IPS-18a (cell line): Measurements from ENCODE around the gene ZDHHC3.

ENCODE experiments used
- H3K27ac ChIP-seq: one replicate; pipeline ENCODE4 v1.5.1; 2013; ENCODE audit warnings: low read length
- H3K27me3 ChIP-seq: one replicate; pipeline ENCODE4 v1.6.1; 2013; ENCODE audit warnings: mild to moderate bottlenecking, low read length; ENCODE audit not compliant: control insufficient read depth, insufficient read depth
- H3K36me3 ChIP-seq: one replicate; pipeline ENCODE4 v1.6.1; 2013; ENCODE audit warnings: low read depth, low read length; ENCODE audit not compliant: control insufficient read depth
- H3K4me1 ChIP-seq: one replicate; pipeline ENCODE4 v1.6.1; 2013; ENCODE audit warnings: low read depth, low read length; ENCODE audit not compliant: control insufficient read depth
- H3K4me3 ChIP-seq: one replicate; pipeline ENCODE4 v1.5.1; 2013; ENCODE audit warnings: low read length
- H3K9ac ChIP-seq: one replicate; pipeline ENCODE4 v1.6.1; 2013; ENCODE audit warnings: mild to moderate bottlenecking, low read length, moderate library complexity
- H3K9me3 ChIP-seq: one replicate; pipeline ENCODE4 v1.6.1; 2013; ENCODE audit warnings: low read depth, low read length; ENCODE audit not compliant: control insufficient read depth

The ZDHHC3 gene

GRCh38 chr3:44920081-44920480, 55.9 kb downstream of the ZDHHC3 start:
- Histone ChIP-seq H3K4me1 (no peaks in the 10 kb centered on the region), H3K9me3 (no peaks in the 10 kb centered on the region), H3K27me3 (no peaks in the 10 kb centered on the region), H3K9ac (no peak overlapping the region), H3K36me3 (peaks cover 8% of the 10 kb centered on the region), H3K4me3 (no peak overlapping the region), H3K27ac (no peak overlapping the region)

DNA sequence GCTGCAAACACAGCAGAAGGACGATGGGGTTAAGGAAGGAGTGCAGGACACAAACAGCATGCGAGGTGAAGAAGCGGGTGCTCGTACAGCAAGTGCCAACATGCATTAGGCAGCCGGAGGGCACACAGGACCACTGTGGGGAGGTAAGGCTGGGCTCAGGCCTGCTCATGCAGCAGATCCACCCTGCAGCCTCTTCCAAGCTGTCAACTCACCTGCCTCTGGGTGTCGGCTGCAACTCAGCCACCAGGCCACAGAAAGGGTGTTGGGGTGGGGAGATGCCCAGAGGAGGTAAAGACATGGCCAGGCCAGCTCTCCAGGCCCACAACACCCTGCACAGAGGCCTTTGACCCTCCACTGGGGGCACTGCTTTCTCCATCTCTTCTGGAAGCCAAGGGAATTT, 57.4 kb downstream of the ZDHHC3 start:
- Histone ChIP-seq H3K9ac (no peak overlapping the region), H3K4me1 (no peaks in the 10 kb centered on the region), H3K27ac (no peak overlapping the region), H3K36me3 (peaks cover 5% of the 10 kb centered on the region), H3K4me3 (no peak overlapping the region), H3K9me3 (no peaks in the 10 kb centered on the region), H3K27me3 (no peaks in the 10 kb centered on the region)

GRCh38 chr3:44918087-44918486, 57.9 kb downstream of the ZDHHC3 start:
- Histone ChIP-seq H3K4me3 (no peak overlapping the region), H3K4me1 (no peaks in the 10 kb centered on the region), H3K9me3 (no peaks in the 10 kb centered on the region), H3K27me3 (no peaks in the 10 kb centered on the region), H3K36me3 (peaks cover 5% of the 10 kb centered on the region), H3K27ac (no peak overlapping the region), H3K9ac (no peak overlapping the region)

DNA sequence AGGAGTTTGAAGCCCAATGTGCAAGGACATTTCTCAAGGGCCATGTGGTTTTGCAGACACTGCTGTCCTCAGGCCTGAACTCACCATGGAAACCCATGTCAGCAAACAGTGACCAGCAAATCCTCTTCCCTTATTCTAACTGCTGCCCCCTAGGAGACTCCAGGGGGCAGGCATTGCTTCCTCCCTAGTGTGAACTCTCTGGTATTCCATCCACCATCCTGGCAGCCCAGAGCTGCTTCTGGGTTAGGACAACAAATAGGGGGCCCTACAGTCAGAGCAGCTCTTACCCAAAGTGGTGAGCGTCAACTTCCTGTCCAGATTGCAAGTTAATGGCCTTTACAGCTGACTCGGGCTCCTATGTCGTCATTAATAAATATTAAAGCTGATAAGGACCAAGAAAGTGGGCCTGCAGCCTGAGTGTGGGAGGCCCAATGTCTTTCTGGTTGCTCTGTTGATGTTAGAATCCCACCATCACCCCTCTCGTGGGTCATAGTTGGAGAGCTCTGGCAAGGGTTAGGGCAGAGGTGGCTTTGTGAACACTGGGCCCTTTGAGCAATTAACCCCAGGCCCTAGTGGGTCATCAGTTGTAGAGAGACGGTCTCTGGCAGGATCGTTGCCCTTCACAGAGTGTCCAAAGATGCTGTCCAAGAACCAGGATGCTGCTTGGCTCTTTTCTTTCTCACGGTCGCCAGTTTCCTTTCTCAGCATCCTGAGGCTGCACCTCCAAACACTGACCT, 60.1 kb downstream of the ZDHHC3 start:
- Histone ChIP-seq H3K9ac (no peak overlapping the region), H3K4me1 (no peaks in the 10 kb centered on the region), H3K27me3 (no peaks in the 10 kb centered on the region), H3K36me3 (no peaks in the 10 kb centered on the region), H3K9me3 (no peaks in the 10 kb centered on the region), H3K27ac (no peak overlapping the region), H3K4me3 (no peak overlapping the region)

DNA sequence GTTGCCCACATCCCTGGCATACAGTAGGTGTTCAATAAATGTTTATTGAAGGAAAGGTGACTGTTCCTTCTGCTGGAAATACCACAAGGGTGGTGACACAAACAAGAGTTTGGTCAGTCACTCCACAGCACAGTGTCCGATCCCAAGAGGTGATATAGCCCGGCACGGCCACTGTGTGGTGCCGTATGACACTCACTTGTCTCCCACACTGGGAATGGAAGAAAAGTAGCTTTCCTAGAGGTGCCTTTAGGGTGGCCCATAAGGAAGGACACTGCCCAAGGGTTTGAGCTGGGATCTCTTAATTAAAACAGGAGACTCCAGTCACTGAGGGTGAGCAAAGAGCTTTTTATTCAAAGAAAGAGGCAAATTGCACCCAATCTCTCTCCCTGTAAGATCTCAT, 61.0 kb downstream of the ZDHHC3 start:
- Histone ChIP-seq H3K27ac (no peak overlapping the region), H3K4me1 (no peaks in the 10 kb centered on the region), H3K9ac (no peak overlapping the region), H3K9me3 (no peaks in the 10 kb centered on the region), H3K4me3 (no peak overlapping the region), H3K36me3 (no peaks in the 10 kb centered on the region), H3K27me3 (no peaks in the 10 kb centered on the region)

DNA sequence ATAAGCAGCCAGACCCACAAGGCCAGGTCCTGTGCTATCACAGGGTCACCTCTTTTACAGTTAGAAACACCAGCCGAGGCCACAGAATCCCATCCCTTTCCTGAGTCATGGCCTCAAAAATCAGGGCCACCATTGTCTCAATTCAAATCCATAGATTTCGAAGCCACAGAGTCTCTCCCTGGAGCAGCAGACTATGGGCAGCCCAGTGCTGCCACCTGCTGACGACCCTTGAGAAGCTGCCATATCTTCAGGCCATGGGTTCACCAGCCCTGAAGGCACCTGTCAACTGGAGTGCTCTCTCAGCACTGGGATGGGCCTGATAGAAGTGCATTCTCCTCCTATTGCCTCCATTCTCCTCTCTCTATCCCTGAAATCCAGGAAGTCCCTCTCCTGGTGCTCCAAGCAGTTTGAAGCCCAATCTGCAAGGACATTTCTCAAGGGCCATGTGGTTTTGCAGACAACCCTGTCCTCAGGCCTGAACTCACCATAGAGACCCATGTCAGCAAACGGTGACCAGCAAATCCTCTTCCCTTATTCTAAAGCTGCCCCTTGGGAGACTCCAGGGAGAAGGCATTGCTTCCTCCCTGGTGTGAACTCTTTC, 62.0 kb downstream of the ZDHHC3 start:
- no peak overlapping the region for H3K27ac ChIP-seq
- H3K4me1 ChIP-seq, result no peaks in the 10 kb centered on the region
- no peaks in the 10 kb centered on the region for H3K9me3 ChIP-seq
- no peaks in the 10 kb centered on the region for H3K27me3 ChIP-seq
- no peak overlapping the region for H3K4me3 ChIP-seq
- no peak overlapping the region for H3K9ac ChIP-seq
- no peaks in the 10 kb centered on the region for H3K36me3 ChIP-seq

- H3K9ac ChIP-seq, result no peak overlapping the region
- H3K4me1 ChIP-seq, result no peaks in the 10 kb centered on the region
- no peaks in the 10 kb centered on the region for H3K36me3 ChIP-seq
- no peaks in the 10 kb centered on the region for H3K27me3 ChIP-seq
- no peak overlapping the region for H3K27ac ChIP-seq
- H3K4me3 ChIP-seq, result no peak overlapping the region
- no peaks in the 10 kb centered on the region for H3K9me3 ChIP-seq
Measured at GRCh38 chr3:44910693-44911092, 65.3 kb downstream of the ZDHHC3 start.

DNA sequence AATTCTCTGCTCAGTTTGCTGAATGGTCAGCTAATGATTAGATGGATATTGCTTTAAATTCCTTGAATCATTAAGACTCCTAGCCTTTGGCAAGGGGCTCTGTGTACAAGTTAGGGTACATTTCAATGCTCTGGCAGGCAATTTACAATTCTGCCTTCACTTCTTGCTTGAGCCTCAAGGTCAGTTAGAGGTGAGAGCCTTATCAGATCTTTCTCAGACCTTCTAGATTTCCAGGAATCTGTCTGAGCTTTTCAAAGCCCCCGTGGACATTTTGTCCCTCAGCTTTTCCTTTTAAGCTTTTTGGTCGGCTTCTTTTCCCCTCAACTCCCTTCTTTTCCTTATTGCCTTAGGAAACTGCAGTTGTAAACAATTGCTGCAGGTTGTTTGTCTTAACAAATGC, 66.9 kb downstream of the ZDHHC3 start:
- no peak overlapping the region for H3K4me3 ChIP-seq
- no peak overlapping the region for H3K9ac ChIP-seq
- H3K36me3 ChIP-seq, result no peaks in the 10 kb centered on the region
- no peaks in the 10 kb centered on the region for H3K4me1 ChIP-seq
- no peaks in the 10 kb centered on the region for H3K9me3 ChIP-seq
- no peak overlapping the region for H3K27ac ChIP-seq
- no peaks in the 10 kb centered on the region for H3K27me3 ChIP-seq

DNA sequence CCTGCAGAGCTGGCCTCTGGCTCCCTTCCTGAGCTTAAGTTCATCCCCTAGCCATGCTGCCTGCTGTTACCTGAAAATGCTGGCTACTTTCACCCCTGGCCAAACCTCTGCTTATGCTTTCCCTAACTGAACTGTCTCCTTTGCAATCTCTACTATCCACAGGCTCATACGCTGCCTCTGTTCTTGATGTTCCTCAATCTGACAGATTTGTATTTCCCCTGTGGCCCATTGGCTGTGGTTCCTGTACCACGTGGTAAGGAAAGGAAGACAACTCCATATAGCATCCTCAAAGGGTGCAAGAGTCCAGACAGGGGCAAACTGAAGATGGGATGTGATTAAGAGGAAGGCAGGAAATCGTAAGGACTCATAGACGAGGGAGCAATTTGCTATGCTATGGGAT, 68.4 kb downstream of the ZDHHC3 start:
- Histone ChIP-seq H3K4me1 (no peaks in the 10 kb centered on the region), H3K27ac (no peak overlapping the region), H3K9ac (no peak overlapping the region), H3K36me3 (no peaks in the 10 kb centered on the region), H3K9me3 (no peaks in the 10 kb centered on the region), H3K27me3 (no peaks in the 10 kb centered on the region), H3K4me3 (no peak overlapping the region)

GRCh38 chr3:44906997-44907396, 69.0 kb downstream of the ZDHHC3 start:
- Histone ChIP-seq H3K9me3 (no peaks in the 10 kb centered on the region), H3K27ac (no peak overlapping the region), H3K36me3 (no peaks in the 10 kb centered on the region), H3K4me1 (no peaks in the 10 kb centered on the region), H3K27me3 (no peaks in the 10 kb centered on the region), H3K4me3 (no peak overlapping the region), H3K9ac (no peak overlapping the region)

GRCh38 chr3:44905446-44906157, 70.4 kb downstream of the ZDHHC3 start:
- no peaks in the 10 kb centered on the region for H3K4me1 ChIP-seq
- H3K9me3 ChIP-seq, result no peaks in the 10 kb centered on the region
- no peak overlapping the region for H3K27ac ChIP-seq
- no peaks in the 10 kb centered on the region for H3K36me3 ChIP-seq
- H3K27me3 ChIP-seq, result no peaks in the 10 kb centered on the region
- no peak overlapping the region for H3K9ac ChIP-seq
- no peak overlapping the region for H3K4me3 ChIP-seq

GRCh38 chr3:44903751-44904150, 72.2 kb downstream of the ZDHHC3 start:
- Histone ChIP-seq H3K27me3 (no peaks in the 10 kb centered on the region), H3K4me1 (peaks cover 7% of the 10 kb centered on the region), H3K4me3 (no peak overlapping the region), H3K9ac (no peak overlapping the region), H3K36me3 (no peaks in the 10 kb centered on the region), H3K27ac (no peak overlapping the region), H3K9me3 (no peaks in the 10 kb centered on the region)
